Measurements from ENCODE around the gene CENPQ. TPM values are rescaled to one million over a fixed set of nuclear protein-coding genes. Genes with fewer than 3 reads are reported as not detected.
A peak's percentile ranks its signal among the peaks of the same experiment; 100 is the strongest.

Gene CENPQ
- total and polyA plus RNA-seq, 5 donors from 2014 or later: 1.3 to 7.5 (median 4.8) TPM

- H3K9me3 Mint-ChIP-seq: no peaks in the 10 kb centered on the region
- H3K27ac ChIP-seq (ENCODE audit: insufficient read depth, low read length, poor library complexity, severe bottlenecking): no peak overlapping the region
- H3K27me3 Mint-ChIP-seq: peaks cover 22% of the 10 kb centered on the region
- H3K36me3 ChIP-seq (ENCODE audit: control insufficient read depth, insufficient read depth, low read length): no peaks in the 10 kb centered on the region
- H3K4me1 ChIP-seq (ENCODE audit: control insufficient read depth, insufficient read depth, low read length, poor library complexity, severe bottlenecking): no peaks in the 10 kb centered on the region
- peaks cover 0 to 7% (median 1%) of the 10 kb centered on the region in 4 donors for H3K4me1 Mint-ChIP-seq
- H3K4me3 Mint-ChIP-seq: no peak overlapping the region
- no peak overlapping the region for H3K27ac Mint-ChIP-seq
- DNase-seq (no peak), ATAC-seq (ENCODE audit: low read depth in 2 of 2) (no peak)
- H3K9me3 ChIP-seq (ENCODE audit: control insufficient read depth in 2 of 2, low read length in 2 of 2): no peaks in the 10 kb centered on the region
- H3K4me3 ChIP-seq (ENCODE audit: low read depth, low read length): no peak overlapping the region
- H3K36me3 Mint-ChIP-seq: no peaks in the 10 kb centered on the region
- peaks cover 1% of the 10 kb centered on the region for H3K27me3 ChIP-seq (ENCODE audit: control insufficient read depth, insufficient read depth, low read length)
Measured at GRCh38 chr6:49530141-49530776, 67.1 kb downstream of the CENPQ start.

GRCh38 chr6:49531774-49532569, 68.8 kb downstream of the CENPQ start:
- peak overlapping the region in 2 of 4 donors; percentile 5 to 29 for H3K4me3 Mint-ChIP-seq
- H3K9me3 ChIP-seq (ENCODE audit: control insufficient read depth in 2 of 2, low read length in 2 of 2): no peaks in the 10 kb centered on the region
- ATAC-seq (ENCODE audit: low read depth in 2 of 2) (peak in 1 of 2 donors; percentile 69), DNase-seq (peak in 2 of 3 donors; percentile 16 to 53)
- H3K27ac Mint-ChIP-seq: no peak overlapping the region
- H3K4me3 ChIP-seq (ENCODE audit: low read depth, low read length): no peak overlapping the region
- H3K4me1 ChIP-seq (ENCODE audit: control insufficient read depth, insufficient read depth, low read length, poor library complexity, severe bottlenecking): no peaks in the 10 kb centered on the region
- H3K27me3 Mint-ChIP-seq: peaks cover 17% of the 10 kb centered on the region
- H3K27me3 ChIP-seq (ENCODE audit: control insufficient read depth, insufficient read depth, low read length): peaks cover 1% of the 10 kb centered on the region
- H3K9me3 Mint-ChIP-seq: no peaks in the 10 kb centered on the region
- H3K36me3 ChIP-seq (ENCODE audit: control insufficient read depth, insufficient read depth, low read length): no peaks in the 10 kb centered on the region
- H3K4me1 Mint-ChIP-seq: peaks cover 0 to 7% (median 1%) of the 10 kb centered on the region in 4 donors
- no peak overlapping the region for H3K27ac ChIP-seq (ENCODE audit: insufficient read depth, low read length, poor library complexity, severe bottlenecking)
- H3K36me3 Mint-ChIP-seq: no peaks in the 10 kb centered on the region

- Histone ChIP-seq H3K27ac (ENCODE audit: insufficient read depth, low read length, poor library complexity, severe bottlenecking) (no peak overlapping the region), H3K4me3 (ENCODE audit: low read depth, low read length) (no peak overlapping the region), H3K4me1 (ENCODE audit: control insufficient read depth, insufficient read depth, low read length, poor library complexity, severe bottlenecking) (no peaks in the 10 kb centered on the region), H3K36me3 (ENCODE audit: control insufficient read depth, insufficient read depth, low read length) (no peaks in the 10 kb centered on the region), H3K27me3 (ENCODE audit: control insufficient read depth, insufficient read depth, low read length) (peaks cover 1% of the 10 kb centered on the region), H3K9me3 (ENCODE audit: control insufficient read depth in 2 of 2, low read length in 2 of 2) (no peaks in the 10 kb centered on the region)
- DNase-seq: no peak
- Mint-ChIP-seq H3K27ac (no peak overlapping the region), H3K9me3 (no peaks in the 10 kb centered on the region), H3K4me3 (no peak overlapping the region), H3K4me1 (peaks cover 0 to 7% (median 1%) of the 10 kb centered on the region in 4 donors), H3K27me3 (peaks cover 12% of the 10 kb centered on the region), H3K36me3 (no peaks in the 10 kb centered on the region)
- no peak for ATAC-seq (ENCODE audit: low read depth in 2 of 2)
Measured at GRCh38 chr6:49535795-49536194, 72.6 kb downstream of the CENPQ start.

GRCh38 chr6:49539102-49539501, 75.9 kb downstream of the CENPQ start:
- no peak overlapping the region for H3K4me3 Mint-ChIP-seq
- ATAC-seq (ENCODE audit: low read depth in 2 of 2) (no peak), DNase-seq (no peak)
- H3K9me3 ChIP-seq (ENCODE audit: control insufficient read depth in 2 of 2, low read length in 2 of 2): no peaks in the 10 kb centered on the region
- H3K27me3 ChIP-seq (ENCODE audit: control insufficient read depth, insufficient read depth, low read length): no peaks in the 10 kb centered on the region
- H3K4me3 ChIP-seq (ENCODE audit: low read depth, low read length): no peak overlapping the region
- H3K27me3 Mint-ChIP-seq: no peaks in the 10 kb centered on the region
- H3K36me3 Mint-ChIP-seq: no peaks in the 10 kb centered on the region
- H3K9me3 Mint-ChIP-seq: no peaks in the 10 kb centered on the region
- H3K4me1 Mint-ChIP-seq: no peaks in the 10 kb centered on the region
- no peaks in the 10 kb centered on the region for H3K36me3 ChIP-seq (ENCODE audit: control insufficient read depth, insufficient read depth, low read length)
- H3K27ac ChIP-seq (ENCODE audit: insufficient read depth, low read length, poor library complexity, severe bottlenecking): no peak overlapping the region
- no peaks in the 10 kb centered on the region for H3K4me1 ChIP-seq (ENCODE audit: control insufficient read depth, insufficient read depth, low read length, poor library complexity, severe bottlenecking)
- no peak overlapping the region for H3K27ac Mint-ChIP-seq

- H3K9me3 Mint-ChIP-seq: no peaks in the 10 kb centered on the region
- H3K27me3 ChIP-seq (ENCODE audit: control insufficient read depth, insufficient read depth, low read length): no peaks in the 10 kb centered on the region
- peaks cover 7% of the 10 kb centered on the region for H3K27me3 Mint-ChIP-seq
- no peaks in the 10 kb centered on the region for H3K36me3 Mint-ChIP-seq
- no peak for DNase-seq
- no peak for ATAC-seq (ENCODE audit: low read depth in 2 of 2)
- no peaks in the 10 kb centered on the region for H3K4me1 Mint-ChIP-seq
- no peak overlapping the region for H3K4me3 ChIP-seq (ENCODE audit: low read depth, low read length)
- no peaks in the 10 kb centered on the region for H3K36me3 ChIP-seq (ENCODE audit: control insufficient read depth, insufficient read depth, low read length)
- H3K9me3 ChIP-seq (ENCODE audit: control insufficient read depth in 2 of 2, low read length in 2 of 2): no peaks in the 10 kb centered on the region
- H3K27ac ChIP-seq (ENCODE audit: insufficient read depth, low read length, poor library complexity, severe bottlenecking): no peak overlapping the region
- H3K4me1 ChIP-seq (ENCODE audit: control insufficient read depth, insufficient read depth, low read length, poor library complexity, severe bottlenecking): no peaks in the 10 kb centered on the region
- H3K27ac Mint-ChIP-seq: no peak overlapping the region
- H3K4me3 Mint-ChIP-seq: no peak overlapping the region
Measured at GRCh38 chr6:49540614-49541013, 77.4 kb downstream of the CENPQ start.

GRCh38 chr6:49541210-49541724, 78.1 kb downstream of the CENPQ start:
- no peak overlapping the region for H3K27ac Mint-ChIP-seq

GRCh38 chr6:49541936-49542335, 78.8 kb downstream of the CENPQ start:
- Histone ChIP-seq H3K9me3 (ENCODE audit: control insufficient read depth in 2 of 2, low read length in 2 of 2) (no peaks in the 10 kb centered on the region), H3K4me1 (ENCODE audit: control insufficient read depth, insufficient read depth, low read length, poor library complexity, severe bottlenecking) (no peaks in the 10 kb centered on the region), H3K27me3 (ENCODE audit: control insufficient read depth, insufficient read depth, low read length) (no peaks in the 10 kb centered on the region), H3K4me3 (ENCODE audit: low read depth, low read length) (no peak overlapping the region), H3K27ac (ENCODE audit: insufficient read depth, low read length, poor library complexity, severe bottlenecking) (no peak overlapping the region), H3K36me3 (ENCODE audit: control insufficient read depth, insufficient read depth, low read length) (no peaks in the 10 kb centered on the region)
- Mint-ChIP-seq H3K4me3 (no peak overlapping the region), H3K27me3 (peaks cover 17% of the 10 kb centered on the region), H3K9me3 (no peaks in the 10 kb centered on the region), H3K36me3 (no peaks in the 10 kb centered on the region), H3K4me1 (no peaks in the 10 kb centered on the region), H3K27ac (no peak overlapping the region)
- no peak for ATAC-seq (ENCODE audit: low read depth in 2 of 2)
- no peak for DNase-seq

More at GRCh38 chr6:49541210-49541724, 78.1 kb downstream of the CENPQ start:
- Histone ChIP-seq H3K27ac (ENCODE audit: insufficient read depth, low read length, poor library complexity, severe bottlenecking) (no peak overlapping the region), H3K4me3 (ENCODE audit: low read depth, low read length) (no peak overlapping the region), H3K9me3 (ENCODE audit: control insufficient read depth in 2 of 2, low read length in 2 of 2) (no peaks in the 10 kb centered on the region), H3K27me3 (ENCODE audit: control insufficient read depth, insufficient read depth, low read length) (no peaks in the 10 kb centered on the region), H3K36me3 (ENCODE audit: control insufficient read depth, insufficient read depth, low read length) (no peaks in the 10 kb centered on the region), H3K4me1 (ENCODE audit: control insufficient read depth, insufficient read depth, low read length, poor library complexity, severe bottlenecking) (no peaks in the 10 kb centered on the region)
- Mint-ChIP-seq H3K9me3 (no peaks in the 10 kb centered on the region), H3K4me1 (no peaks in the 10 kb centered on the region), H3K27me3 (peaks cover 10% of the 10 kb centered on the region), H3K36me3 (no peaks in the 10 kb centered on the region), H3K4me3 (no peak overlapping the region)
- no peak for DNase-seq
- ATAC-seq (ENCODE audit: low read depth in 2 of 2): no peak
